HFFc6 (cell line): ENCODE results near the gene AK4. TPM values are rescaled to one million over a fixed set of nuclear protein-coding genes. Genes with fewer than 3 reads are reported as not detected.

ENCODE experiments used
- DNase-seq: peaks from one replicate; pipeline ENCODE4 v3.0.0-alpha.2; 2018
- H3K27ac Mint-ChIP-seq: 2 replicates; pipeline ENCODE4 v1.8.0; 2020; ENCODE audit warnings: mild to moderate bottlenecking, mixed read lengths
- H3K27me3 Mint-ChIP-seq: 2 replicates; pipeline ENCODE4 v1.8.0; 2021; ENCODE audit warnings: mild to moderate bottlenecking, moderate library complexity, mixed read lengths; ENCODE audit not compliant: insufficient read depth
- H3K36me3 Mint-ChIP-seq: 2 replicates; pipeline ENCODE4 v1.8.0; 2021; ENCODE audit warnings: low read depth, mixed read lengths
- H3K4me1 Mint-ChIP-seq: 2 replicates; pipeline ENCODE4 v1.8.0; 2020; ENCODE audit warnings: low read depth, mixed read lengths
- H3K4me3 Mint-ChIP-seq: 2 replicates; pipeline ENCODE4 v1.8.0; 2020; ENCODE audit warnings: mild to moderate bottlenecking, moderate library complexity, mixed read lengths
- H3K9me3 Mint-ChIP-seq: 2 replicates; pipeline ENCODE4 v1.8.0; 2020; ENCODE audit warnings: mild to moderate bottlenecking, mixed read lengths
- total RNA-seq, 6 experiments: library from RNA; stranded (reverse); fragmentation: NEBNext Ultra II Directional; extraction: Animal tissue kit (Norgen Biotek cat#: 25700); gene quantifications; 2 replicates in 1 of 6; 3 replicates in 5 of 6; pipeline ENCODE4 v1.2.3, GENCODE V29; 2021
- TF ChIP-seq, protein P1 (sequence below): fragments of 200-600 bp; sonication (generic); IDR thresholded peaks from 2 replicates; pipeline ENCODE4 v1.5.0; 2021; ENCODE audit warnings: antibody characterized with exemption, mild to moderate bottlenecking

AK4 gene
- total RNA-seq, 6 experiments from 2014 or later, result 0.25 to 3.3 (median 0.53) TPM

GRCh38 chr1:65176591-65176990, 28.6 kb downstream of the AK4 start:
- no peak overlapping the region for H3K27ac Mint-ChIP-seq

GRCh38 chr1:65177457-65177856, 29.5 kb downstream of the AK4 start:
- no peak overlapping the region for H3K4me3 Mint-ChIP-seq
- no peak overlapping the region for H3K27ac Mint-ChIP-seq
- no peaks in the 10 kb centered on the region for H3K9me3 Mint-ChIP-seq
- H3K36me3 Mint-ChIP-seq, result no peaks in the 10 kb centered on the region
- H3K27me3 Mint-ChIP-seq, result peaks cover 36% of the 10 kb centered on the region; the same call in 1 of the 2 replicates
- DNase-seq, result peak; percentile 52
- TF ChIP-seq, protein P1, sequence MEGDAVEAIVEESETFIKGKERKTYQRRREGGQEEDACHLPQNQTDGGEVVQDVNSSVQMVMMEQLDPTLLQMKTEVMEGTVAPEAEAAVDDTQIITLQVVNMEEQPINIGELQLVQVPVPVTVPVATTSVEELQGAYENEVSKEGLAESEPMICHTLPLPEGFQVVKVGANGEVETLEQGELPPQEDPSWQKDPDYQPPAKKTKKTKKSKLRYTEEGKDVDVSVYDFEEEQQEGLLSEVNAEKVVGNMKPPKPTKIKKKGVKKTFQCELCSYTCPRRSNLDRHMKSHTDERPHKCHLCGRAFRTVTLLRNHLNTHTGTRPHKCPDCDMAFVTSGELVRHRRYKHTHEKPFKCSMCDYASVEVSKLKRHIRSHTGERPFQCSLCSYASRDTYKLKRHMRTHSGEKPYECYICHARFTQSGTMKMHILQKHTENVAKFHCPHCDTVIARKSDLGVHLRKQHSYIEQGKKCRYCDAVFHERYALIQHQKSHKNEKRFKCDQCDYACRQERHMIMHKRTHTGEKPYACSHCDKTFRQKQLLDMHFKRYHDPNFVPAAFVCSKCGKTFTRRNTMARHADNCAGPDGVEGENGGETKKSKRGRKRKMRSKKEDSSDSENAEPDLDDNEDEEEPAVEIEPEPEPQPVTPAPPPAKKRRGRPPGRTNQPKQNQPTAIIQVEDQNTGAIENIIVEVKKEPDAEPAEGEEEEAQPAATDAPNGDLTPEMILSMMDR, result no peak
- H3K4me1 Mint-ChIP-seq, result peaks cover 36% of the 10 kb centered on the region

More at GRCh38 chr1:65176591-65176990, 28.6 kb downstream of the AK4 start:
- Mint-ChIP-seq H3K4me3 (no peak overlapping the region), H3K36me3 (no peaks in the 10 kb centered on the region), H3K9me3 (no peaks in the 10 kb centered on the region), H3K4me1 (peaks cover 36% of the 10 kb centered on the region), H3K27me3 (peaks cover 36% of the 10 kb centered on the region; the same call in 1 of the 2 replicates)
- DNase-seq, result no peak
- TF ChIP-seq, protein P1, result no peak

DNA sequence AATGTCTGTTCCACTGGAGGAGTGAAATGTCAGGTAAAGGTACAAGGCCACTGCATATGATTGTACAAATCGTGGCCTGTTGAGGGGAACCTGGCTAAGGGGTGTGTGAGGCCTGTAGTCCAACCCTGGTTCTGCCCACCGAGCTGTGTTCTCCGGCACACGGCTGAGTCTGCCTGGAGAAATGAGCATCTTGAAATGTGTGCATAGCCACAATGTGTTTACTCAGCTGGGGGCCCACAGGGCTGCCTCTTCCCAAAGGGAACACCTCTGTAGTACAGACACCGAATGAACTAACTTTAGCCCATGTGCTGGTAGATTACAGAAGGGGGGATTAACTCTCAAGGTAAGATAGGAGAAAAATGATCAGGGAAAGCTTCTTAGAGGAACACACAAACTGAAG, 30.2 kb downstream of the AK4 start:
- TF ChIP-seq, protein P1, result no peak
- DNase-seq, result no peak
- no peaks in the 10 kb centered on the region for H3K9me3 Mint-ChIP-seq
- no peaks in the 10 kb centered on the region for H3K36me3 Mint-ChIP-seq
- peaks cover 36% of the 10 kb centered on the region for H3K4me1 Mint-ChIP-seq
- no peak overlapping the region for H3K4me3 Mint-ChIP-seq
- H3K27ac Mint-ChIP-seq, result no peak overlapping the region
- peaks cover 31% of the 10 kb centered on the region; the same call in 1 of the 2 replicates for H3K27me3 Mint-ChIP-seq

- Mint-ChIP-seq H3K4me3 (no peak overlapping the region), H3K4me1 (peaks cover 33% of the 10 kb centered on the region), H3K27me3 (peaks cover 30% of the 10 kb centered on the region), H3K27ac (no peak overlapping the region), H3K9me3 (no peaks in the 10 kb centered on the region), H3K36me3 (no peaks in the 10 kb centered on the region)
- TF ChIP-seq, protein P1, result no peak
- DNase-seq, result no peak
Observed at GRCh38 chr1:65179148-65179547, 31.1 kb downstream of the AK4 start.

DNA sequence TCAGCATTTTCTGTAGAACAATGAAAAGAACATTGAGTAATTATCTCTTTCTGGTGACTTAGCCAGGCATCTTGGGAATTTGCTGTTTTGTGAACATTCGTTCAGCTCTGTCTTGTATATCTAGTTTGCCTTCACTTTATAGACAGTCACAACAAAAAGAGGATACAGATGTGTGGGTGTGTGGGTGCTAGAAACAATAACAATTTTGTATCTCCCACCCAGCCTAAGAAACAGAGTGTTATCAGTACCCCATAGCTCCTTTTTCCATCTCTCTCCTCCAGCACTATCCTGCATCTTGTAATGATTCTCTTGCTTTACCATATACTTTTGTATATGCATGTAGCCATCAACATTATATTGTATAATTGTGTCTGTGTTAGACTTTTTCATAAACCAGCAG, 33.0 kb downstream of the AK4 start:
- no peaks in the 10 kb centered on the region for H3K9me3 Mint-ChIP-seq
- no peak overlapping the region for H3K27ac Mint-ChIP-seq

More for the DNA sequence above, 33.0 kb downstream of the AK4 start:
- no peak overlapping the region for H3K4me3 Mint-ChIP-seq
- H3K4me1 Mint-ChIP-seq, result peaks cover 21% of the 10 kb centered on the region
- H3K27me3 Mint-ChIP-seq, result peaks cover 27% of the 10 kb centered on the region
- TF ChIP-seq, protein P1, result no peak
- no peak for DNase-seq
- no peaks in the 10 kb centered on the region for H3K36me3 Mint-ChIP-seq
